Epithelial cell of esophagus (primary cell): ENCODE measurements around the gene MAP1A.
A peak's percentile ranks its signal among the peaks of the same experiment; 100 is the strongest.

Experiments
- DNase-seq: peaks from one replicate; pipeline ENCODE4 v3.0.0; 2010; ENCODE audit warnings: low read depth
- H3K4me3 ChIP-seq: 2 replicates; pipeline ENCODE4 v1.5.1; 2011; ENCODE audit warnings: mild to moderate bottlenecking, low read length, control low read depth
- CTCF ChIP-seq: IDR thresholded peaks from 2 replicates; pipeline ENCODE4 v1.5.1; 2011; ENCODE audit warnings: low read depth, mild to moderate bottlenecking, low read length, control low read depth, inconsistent platforms; ENCODE audit not compliant: insufficient read depth; ENCODE audit errors: missing control alignments

Gene MAP1A

DNA sequence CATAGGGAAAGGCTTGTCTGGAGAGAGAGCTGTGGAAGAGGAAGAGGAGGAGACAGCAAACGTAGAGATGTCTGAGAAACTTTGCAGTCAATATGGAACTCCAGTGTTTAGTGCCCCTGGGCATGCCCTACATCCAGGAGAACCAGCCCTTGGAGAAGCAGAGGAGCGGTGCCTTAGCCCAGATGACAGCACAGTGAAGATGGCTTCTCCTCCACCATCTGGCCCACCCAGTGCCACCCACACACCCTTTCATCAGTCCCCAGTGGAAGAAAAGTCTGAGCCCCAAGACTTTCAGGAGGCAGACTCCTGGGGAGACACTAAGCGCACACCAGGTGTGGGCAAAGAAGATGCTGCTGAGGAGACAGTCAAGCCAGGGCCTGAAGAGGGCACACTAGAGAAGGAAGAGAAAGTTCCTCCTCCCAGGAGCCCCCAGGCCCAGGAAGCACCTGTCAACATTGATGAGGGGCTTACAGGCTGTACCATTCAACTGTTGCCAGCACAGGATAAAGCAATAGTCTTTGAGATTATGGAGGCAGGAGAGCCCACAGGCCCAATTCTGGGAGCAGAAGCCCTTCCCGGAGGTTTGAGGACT lies 6.9 kb downstream of the MAP1A start:
- TF ChIP-seq CTCF, result no peak
- no peak overlapping the region for H3K4me3 ChIP-seq
- DNase-seq, result no peak

- peak; percentile 39 for DNase-seq
- TF ChIP-seq CTCF, result no peak
- H3K4me3 ChIP-seq, result no peak overlapping the region
Observed at GRCh38 chr15:43525131-43525530, 7.7 kb downstream of the MAP1A start.

GRCh38 chr15:43526261-43526930 lies 9.0 kb downstream of the MAP1A start:
- H3K4me3 ChIP-seq, result no peak overlapping the region
- DNase-seq, result no peak
- no peak for TF ChIP-seq CTCF

- no peak for TF ChIP-seq CTCF
- DNase-seq, result no peak
- H3K4me3 ChIP-seq, result no peak overlapping the region
Observed at GRCh38 chr15:43527016-43527801, 9.8 kb downstream of the MAP1A start.

DNA sequence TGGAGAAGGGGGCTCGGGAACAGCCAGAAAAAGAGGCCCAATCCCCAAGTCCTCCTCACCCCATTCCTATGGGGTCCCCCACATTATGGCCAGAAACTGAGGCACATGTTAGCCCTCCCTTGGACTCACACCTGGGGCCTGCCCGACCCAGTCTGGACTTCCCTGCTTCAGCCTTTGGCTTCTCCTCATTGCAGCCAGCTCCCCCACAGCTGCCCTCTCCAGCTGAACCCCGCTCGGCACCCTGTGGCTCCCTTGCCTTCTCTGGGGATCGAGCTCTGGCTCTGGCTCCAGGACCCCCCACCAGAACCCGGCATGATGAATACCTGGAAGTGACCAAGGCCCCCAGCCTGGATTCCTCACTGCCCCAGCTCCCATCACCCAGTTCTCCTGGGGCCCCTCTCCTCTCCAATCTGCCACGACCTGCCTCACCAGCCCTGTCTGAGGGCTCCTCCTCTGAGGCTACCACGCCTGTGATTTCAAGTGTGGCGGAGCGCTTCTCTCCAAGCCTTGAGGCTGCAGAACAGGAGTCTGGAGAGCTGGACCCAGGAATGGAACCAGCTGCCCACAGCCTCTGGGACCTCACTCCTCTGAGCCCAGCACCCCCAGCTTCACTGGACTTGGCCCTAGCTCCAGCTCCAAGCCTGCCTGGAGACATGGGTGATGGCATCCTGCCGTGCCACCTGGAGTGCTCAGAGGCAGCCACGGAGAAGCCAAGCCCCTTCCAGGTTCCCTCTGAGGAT lies 10.6 kb downstream of the MAP1A start:
- TF ChIP-seq CTCF, result no peak
- DNase-seq, result no peak
- no peak overlapping the region for H3K4me3 ChIP-seq

DNA sequence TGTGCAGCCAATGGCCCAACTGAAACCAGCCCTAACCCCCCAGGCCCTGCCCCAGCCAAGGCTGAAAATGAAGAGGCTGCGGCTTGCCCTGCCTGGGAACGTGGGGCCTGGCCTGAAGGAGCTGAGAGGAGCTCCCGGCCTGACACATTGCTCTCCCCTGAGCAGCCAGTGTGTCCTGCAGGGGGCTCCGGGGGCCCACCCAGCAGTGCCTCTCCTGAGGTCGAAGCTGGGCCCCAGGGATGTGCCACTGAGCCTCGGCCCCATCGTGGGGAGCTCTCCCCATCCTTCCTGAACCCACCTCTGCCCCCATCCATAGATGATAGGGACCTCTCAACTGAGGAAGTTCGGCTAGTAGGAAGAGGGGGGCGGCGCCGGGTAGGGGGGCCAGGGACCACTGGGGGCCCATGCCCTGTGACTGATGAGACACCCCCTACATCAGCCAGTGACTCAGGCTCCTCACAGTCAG lies 11.2 kb downstream of the MAP1A start:
- TF ChIP-seq CTCF, result no peak
- DNase-seq, result no peak
- H3K4me3 ChIP-seq, result no peak overlapping the region
